ENCODE data around the gene SH3YL1.

The SH3YL1 gene

DNA sequence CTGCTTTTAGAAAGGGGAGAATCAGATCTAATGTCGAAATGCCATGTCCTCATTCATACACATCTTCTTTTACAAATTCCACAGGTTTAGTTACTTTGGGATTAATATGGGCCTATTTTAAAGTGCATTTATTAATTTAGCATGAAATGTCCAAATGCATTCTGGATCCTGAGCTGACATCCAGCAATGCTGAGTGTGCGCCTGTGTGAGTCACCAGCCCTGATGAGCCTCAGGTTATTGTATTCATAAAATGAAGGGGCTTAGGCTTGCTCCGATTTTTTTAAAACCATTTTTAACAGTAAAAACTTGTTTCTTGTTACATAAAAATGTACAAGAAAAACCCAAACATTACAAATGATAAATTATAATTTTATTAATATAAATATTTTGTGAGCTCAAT, 94.1 kb downstream of the SH3YL1 start:
- H3K9me3 ChIP-seq (ENCODE audit: control insufficient read depth in 1 of 2, low read length in 2 of 2): no peaks in the 10 kb centered on the region
- peaks cover 0 to 3% of the 10 kb centered on the region in 2 donors for H3K27me3 ChIP-seq (ENCODE audit: control insufficient read depth in 1 of 2, insufficient read depth in 2 of 2, low read length in 2 of 2)
- H3K4me1 ChIP-seq (ENCODE audit: control insufficient read depth in 1 of 2, insufficient read depth in 2 of 2, low read length in 2 of 2): no peaks in the 10 kb centered on the region

More for the DNA sequence above, 94.1 kb downstream of the SH3YL1 start:
- no peak overlapping the region for H3K4me3 ChIP-seq (ENCODE audit: low read depth in 1 of 2, low read length in 2 of 2)
- H3K9ac ChIP-seq (ENCODE audit: low read depth in 1 of 2, low read length in 2 of 2): no peak overlapping the region
- H3K27ac ChIP-seq (ENCODE audit: low read depth, low read length): no peak overlapping the region
- H3K36me3 ChIP-seq (ENCODE audit: control insufficient read depth in 1 of 2, insufficient read depth in 2 of 2, low read length in 2 of 2): no peaks in the 10 kb centered on the region
